Measurements from ENCODE around the gene NECAP2.
"Not testable (repeated sequence)": the region's sequence is repeated elsewhere in the genome, so short reads cannot be mapped to it uniquely, and the experiment has no call there.

The NECAP2 gene

GRCh38 chr1:16505870-16506269, 65.3 kb downstream of the NECAP2 start:
- H3K36me3 ChIP-seq (ENCODE audit: control insufficient read depth, insufficient read depth, low read length); H3K4me1 ChIP-seq (ENCODE audit: control insufficient read depth, insufficient read depth, low read length); H3K9ac ChIP-seq (ENCODE audit: low read depth, low read length); H3K9me3 ChIP-seq (ENCODE audit: control insufficient read depth, insufficient read depth, low read length); H3K27me3 ChIP-seq (ENCODE audit: control insufficient read depth, insufficient read depth, low read length); H3K4me3 ChIP-seq (ENCODE audit: low read depth, low read length): not testable (repeated sequence)

GRCh38 chr1:16506364-16507136, 66.0 kb downstream of the NECAP2 start:
- not testable (repeated sequence) for H3K36me3 ChIP-seq (ENCODE audit: control insufficient read depth, insufficient read depth, low read length); H3K9ac ChIP-seq (ENCODE audit: low read depth, low read length); H3K9me3 ChIP-seq (ENCODE audit: control insufficient read depth, insufficient read depth, low read length); H3K4me3 ChIP-seq (ENCODE audit: low read depth, low read length); H3K27me3 ChIP-seq (ENCODE audit: control insufficient read depth, insufficient read depth, low read length); H3K4me1 ChIP-seq (ENCODE audit: control insufficient read depth, insufficient read depth, low read length)

DNA sequence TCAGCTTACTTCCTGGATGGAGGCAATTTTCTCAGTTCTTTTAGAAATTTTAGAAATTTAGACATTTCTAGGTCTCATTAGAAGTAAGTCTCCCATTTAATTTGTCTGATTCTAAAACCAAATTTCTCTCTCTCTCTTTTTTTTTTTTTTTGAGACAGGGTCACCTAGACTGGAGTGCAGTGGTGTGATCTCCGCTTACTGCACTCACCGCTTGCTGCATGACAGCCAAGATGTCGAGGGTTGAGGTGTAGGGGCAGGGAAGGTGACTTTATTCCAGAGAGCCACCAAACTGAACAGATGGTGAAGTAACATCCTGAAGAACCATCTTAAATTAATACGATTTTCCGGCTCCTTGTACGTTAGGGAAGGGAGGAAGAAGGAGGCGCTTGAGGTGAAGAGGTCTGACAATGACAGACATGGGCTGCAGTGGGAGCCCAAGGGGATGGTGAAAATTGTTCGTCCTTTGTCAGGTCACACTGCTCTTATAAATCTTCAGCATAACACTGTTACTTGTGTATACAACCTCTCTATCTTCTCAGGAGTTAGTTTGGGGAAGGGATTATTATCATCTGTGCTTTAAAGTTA, 68.4 kb downstream of the NECAP2 start:
- H3K9me3 ChIP-seq (ENCODE audit: control insufficient read depth, insufficient read depth, low read length); H3K9ac ChIP-seq (ENCODE audit: low read depth, low read length); H3K4me3 ChIP-seq (ENCODE audit: low read depth, low read length); H3K27me3 ChIP-seq (ENCODE audit: control insufficient read depth, insufficient read depth, low read length); H3K4me1 ChIP-seq (ENCODE audit: control insufficient read depth, insufficient read depth, low read length); H3K36me3 ChIP-seq (ENCODE audit: control insufficient read depth, insufficient read depth, low read length): not testable (repeated sequence)

All from iPS-15b (cell line).